ENCODE results near the gene MAD1L1. TPM values are rescaled to one million over a fixed set of nuclear protein-coding genes. Genes with fewer than 3 reads are reported as not detected.

The MAD1L1 gene
- total RNA-seq, 1 donor from 2014 or later, result 32.3 TPM

DNA sequence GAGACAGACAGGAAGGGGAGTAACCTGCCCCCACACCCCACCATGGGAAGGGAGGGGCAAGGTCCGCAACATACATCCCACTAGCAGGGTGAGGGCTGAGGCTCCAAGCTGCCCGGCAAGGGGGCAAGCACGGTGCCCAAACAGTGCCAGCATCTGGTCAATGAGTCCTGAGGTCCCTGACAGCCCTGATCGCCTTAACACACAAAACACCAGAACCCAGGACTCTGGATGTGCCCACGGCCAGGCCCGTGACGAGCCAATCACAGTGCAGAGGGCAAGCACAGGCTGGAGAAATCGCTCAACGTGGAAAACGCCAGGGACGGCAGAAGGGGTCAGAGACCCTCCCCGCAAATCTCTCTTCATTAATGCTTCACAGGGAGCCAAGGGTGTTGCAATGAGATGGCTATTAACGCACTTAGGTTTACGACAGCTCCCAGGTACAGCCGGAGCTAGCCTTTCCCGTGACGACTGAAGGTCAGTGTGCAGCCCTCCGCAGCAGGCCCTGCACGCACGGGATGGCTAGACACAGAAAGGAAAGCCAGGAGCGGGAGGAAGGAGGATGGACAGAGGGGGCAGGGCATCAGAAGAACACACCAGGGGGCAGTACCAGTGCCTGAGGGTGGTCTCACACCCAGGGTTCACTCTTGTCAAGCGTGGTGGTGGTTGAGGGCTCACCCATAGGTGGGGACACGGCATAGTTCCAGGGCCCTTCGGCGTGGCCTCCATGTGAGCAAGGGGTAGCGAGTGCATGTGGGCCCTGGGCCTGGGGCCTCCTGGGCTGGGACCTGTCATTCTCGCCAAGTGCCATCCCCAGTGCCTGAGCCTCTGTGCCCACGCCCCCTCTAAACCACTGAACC lies 220.5 kb downstream of the MAD1L1 start:
- TF ChIP-seq EZH2 (IDR thresholded peaks at IDR 0.05; ENCODE audit: insufficient read depth, low read length), result no peak
- TF ChIP-seq, protein P1, sequence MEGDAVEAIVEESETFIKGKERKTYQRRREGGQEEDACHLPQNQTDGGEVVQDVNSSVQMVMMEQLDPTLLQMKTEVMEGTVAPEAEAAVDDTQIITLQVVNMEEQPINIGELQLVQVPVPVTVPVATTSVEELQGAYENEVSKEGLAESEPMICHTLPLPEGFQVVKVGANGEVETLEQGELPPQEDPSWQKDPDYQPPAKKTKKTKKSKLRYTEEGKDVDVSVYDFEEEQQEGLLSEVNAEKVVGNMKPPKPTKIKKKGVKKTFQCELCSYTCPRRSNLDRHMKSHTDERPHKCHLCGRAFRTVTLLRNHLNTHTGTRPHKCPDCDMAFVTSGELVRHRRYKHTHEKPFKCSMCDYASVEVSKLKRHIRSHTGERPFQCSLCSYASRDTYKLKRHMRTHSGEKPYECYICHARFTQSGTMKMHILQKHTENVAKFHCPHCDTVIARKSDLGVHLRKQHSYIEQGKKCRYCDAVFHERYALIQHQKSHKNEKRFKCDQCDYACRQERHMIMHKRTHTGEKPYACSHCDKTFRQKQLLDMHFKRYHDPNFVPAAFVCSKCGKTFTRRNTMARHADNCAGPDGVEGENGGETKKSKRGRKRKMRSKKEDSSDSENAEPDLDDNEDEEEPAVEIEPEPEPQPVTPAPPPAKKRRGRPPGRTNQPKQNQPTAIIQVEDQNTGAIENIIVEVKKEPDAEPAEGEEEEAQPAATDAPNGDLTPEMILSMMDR (IDR thresholded peaks at IDR 0.05; ENCODE audit: insufficient read depth, low read depth, low read length), result no peak
- H3K4me1 ChIP-seq (ENCODE audit: insufficient read depth, low read length), result peaks cover 4% of the 10 kb centered on the region
- H3K36me3 Mint-ChIP-seq (ENCODE audit: low read depth, unreplicated experiment), result peaks cover 5% of the 10 kb centered on the region
- no peaks in the 10 kb centered on the region for H3K27me3 ChIP-seq (ENCODE audit: insufficient read depth, low read length)
- no peak overlapping the region for H3K27ac Mint-ChIP-seq (ENCODE audit: unreplicated experiment)
- H3K36me3 ChIP-seq (ENCODE audit: insufficient read depth, low read length), result no peaks in the 10 kb centered on the region
- DNase-seq (ENCODE audit: low read depth) (no peak), FAIRE-seq (no peak)
- no peaks in the 10 kb centered on the region for H3K79me2 ChIP-seq (ENCODE audit: insufficient read depth, low read length)
- H3K27ac ChIP-seq (ENCODE audit: low read depth, low read length), result no peak overlapping the region
- no peaks in the 10 kb centered on the region for H3K27me3 Mint-ChIP-seq (ENCODE audit: low read depth, unreplicated experiment)
- no peak overlapping the region for H3K4me2 ChIP-seq (ENCODE audit: low read length)
- no peak overlapping the region for H3K4me3 ChIP-seq (ENCODE audit: insufficient read depth, low read depth, low read length)
- H4K20me1 ChIP-seq (ENCODE audit: insufficient read depth, low read length), result peaks cover 22% of the 10 kb centered on the region
- H3K9me3 Mint-ChIP-seq (ENCODE audit: unreplicated experiment), result no peaks in the 10 kb centered on the region
- H3K9me3 ChIP-seq (ENCODE audit: insufficient read depth, low read depth, low read length), result no peaks in the 10 kb centered on the region
- no peaks in the 10 kb centered on the region for H3K4me1 Mint-ChIP-seq (ENCODE audit: low read depth, unreplicated experiment)
- H3K9ac ChIP-seq (ENCODE audit: low read length), result no peak overlapping the region
- H3K4me3 Mint-ChIP-seq (ENCODE audit: unreplicated experiment), result no peak overlapping the region
- H2AFZ ChIP-seq (ENCODE audit: low read depth, low read length), result no peak overlapping the region

DNA sequence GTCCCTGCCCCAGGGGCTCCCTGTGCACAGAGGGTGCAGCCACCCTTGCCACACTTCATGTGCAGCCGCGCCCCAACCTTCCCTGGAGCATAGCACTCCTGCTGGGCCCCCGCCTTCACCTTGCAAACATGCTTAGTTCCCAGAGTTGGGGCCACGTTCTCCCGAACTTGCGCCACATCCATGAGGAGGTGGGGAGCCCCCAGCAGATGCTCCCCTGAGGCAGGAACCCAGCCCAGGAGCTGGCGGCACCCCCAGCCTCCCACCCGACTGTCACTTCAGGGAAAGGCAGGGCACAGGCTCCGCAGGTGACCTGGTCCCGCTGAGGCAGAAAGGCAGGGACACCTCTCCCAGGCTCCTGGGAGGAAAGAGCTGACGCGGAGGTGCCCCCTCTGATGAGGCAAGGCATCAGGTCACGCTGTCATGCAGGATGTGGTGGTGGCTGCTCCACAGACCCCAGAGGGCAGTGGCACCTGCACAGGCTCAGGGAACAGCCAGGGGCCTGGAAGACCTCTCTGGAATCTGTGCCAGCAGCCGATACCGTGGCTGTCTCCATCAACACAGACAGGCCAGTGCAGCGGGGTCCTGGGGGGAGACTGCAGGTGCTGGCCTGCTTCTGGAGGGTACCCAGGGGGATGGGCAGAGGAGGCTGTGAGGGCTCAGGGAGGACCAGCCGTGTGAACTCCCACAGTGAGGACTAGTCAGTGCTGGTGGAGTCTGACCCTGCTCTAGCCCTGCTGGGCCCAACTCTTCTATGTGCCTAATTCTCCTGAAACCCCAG lies 221.3 kb downstream of the MAD1L1 start:
- FAIRE-seq (no peak), DNase-seq (ENCODE audit: low read depth) (no peak)
- TF ChIP-seq EZH2 (IDR thresholded peaks at IDR 0.05; ENCODE audit: insufficient read depth, low read length), result no peak
- TF ChIP-seq, protein P1 (IDR thresholded peaks at IDR 0.05; ENCODE audit: insufficient read depth, low read depth, low read length), result no peak
- H3K9me3 ChIP-seq (ENCODE audit: insufficient read depth, low read depth, low read length), result no peaks in the 10 kb centered on the region
- no peak overlapping the region for H3K27ac ChIP-seq (ENCODE audit: low read depth, low read length)
- Mint-ChIP-seq H3K9me3 (ENCODE audit: unreplicated experiment) (no peaks in the 10 kb centered on the region), H3K4me3 (ENCODE audit: unreplicated experiment) (no peak overlapping the region), H3K4me1 (ENCODE audit: low read depth, unreplicated experiment) (no peaks in the 10 kb centered on the region), H3K36me3 (ENCODE audit: low read depth, unreplicated experiment) (peaks cover 5% of the 10 kb centered on the region), H3K27me3 (ENCODE audit: low read depth, unreplicated experiment) (no peaks in the 10 kb centered on the region), H3K27ac (ENCODE audit: unreplicated experiment) (no peak overlapping the region)
- peaks cover 4% of the 10 kb centered on the region for H3K4me1 ChIP-seq (ENCODE audit: insufficient read depth, low read length)
- H2AFZ ChIP-seq (ENCODE audit: low read depth, low read length), result no peak overlapping the region
- no peaks in the 10 kb centered on the region for H3K79me2 ChIP-seq (ENCODE audit: insufficient read depth, low read length)
- H3K36me3 ChIP-seq (ENCODE audit: insufficient read depth, low read length), result no peaks in the 10 kb centered on the region
- no peak overlapping the region for H3K4me3 ChIP-seq (ENCODE audit: insufficient read depth, low read depth, low read length)
- H4K20me1 ChIP-seq (ENCODE audit: insufficient read depth, low read length), result peaks cover 22% of the 10 kb centered on the region
- no peaks in the 10 kb centered on the region for H3K27me3 ChIP-seq (ENCODE audit: insufficient read depth, low read length)
- no peak overlapping the region for H3K9ac ChIP-seq (ENCODE audit: low read length)
- H3K4me2 ChIP-seq (ENCODE audit: low read length), result no peak overlapping the region
